Activated naive CD8-positive, alpha-beta T cell (primary cell): ENCODE measurements around the gene MYO7A.
A peak's percentile ranks its signal among the peaks of the same experiment; 100 is the strongest.

ENCODE experiments used
- H3K27ac Mint-ChIP-seq: one replicate; pipeline ENCODE4 v1.8.0; 2021; ENCODE audit warnings: mixed read lengths
- H3K27me3 Mint-ChIP-seq: one replicate; pipeline ENCODE4 v1.8.0; 2021; ENCODE audit warnings: mixed read lengths
- H3K36me3 Mint-ChIP-seq: one replicate; pipeline ENCODE4 v1.8.0; 2021; ENCODE audit warnings: mixed read lengths
- H3K4me1 Mint-ChIP-seq: one replicate; pipeline ENCODE4 v1.8.0; 2021; ENCODE audit warnings: low read depth, mixed read lengths
- H3K4me3 Mint-ChIP-seq: one replicate; pipeline ENCODE4 v1.8.0; 2021; ENCODE audit warnings: mild to moderate bottlenecking, mixed read lengths
- H3K9me3 Mint-ChIP-seq: one replicate; pipeline ENCODE4 v1.8.0; 2021; ENCODE audit warnings: low read depth, mixed read lengths

MYO7A gene

DNA sequence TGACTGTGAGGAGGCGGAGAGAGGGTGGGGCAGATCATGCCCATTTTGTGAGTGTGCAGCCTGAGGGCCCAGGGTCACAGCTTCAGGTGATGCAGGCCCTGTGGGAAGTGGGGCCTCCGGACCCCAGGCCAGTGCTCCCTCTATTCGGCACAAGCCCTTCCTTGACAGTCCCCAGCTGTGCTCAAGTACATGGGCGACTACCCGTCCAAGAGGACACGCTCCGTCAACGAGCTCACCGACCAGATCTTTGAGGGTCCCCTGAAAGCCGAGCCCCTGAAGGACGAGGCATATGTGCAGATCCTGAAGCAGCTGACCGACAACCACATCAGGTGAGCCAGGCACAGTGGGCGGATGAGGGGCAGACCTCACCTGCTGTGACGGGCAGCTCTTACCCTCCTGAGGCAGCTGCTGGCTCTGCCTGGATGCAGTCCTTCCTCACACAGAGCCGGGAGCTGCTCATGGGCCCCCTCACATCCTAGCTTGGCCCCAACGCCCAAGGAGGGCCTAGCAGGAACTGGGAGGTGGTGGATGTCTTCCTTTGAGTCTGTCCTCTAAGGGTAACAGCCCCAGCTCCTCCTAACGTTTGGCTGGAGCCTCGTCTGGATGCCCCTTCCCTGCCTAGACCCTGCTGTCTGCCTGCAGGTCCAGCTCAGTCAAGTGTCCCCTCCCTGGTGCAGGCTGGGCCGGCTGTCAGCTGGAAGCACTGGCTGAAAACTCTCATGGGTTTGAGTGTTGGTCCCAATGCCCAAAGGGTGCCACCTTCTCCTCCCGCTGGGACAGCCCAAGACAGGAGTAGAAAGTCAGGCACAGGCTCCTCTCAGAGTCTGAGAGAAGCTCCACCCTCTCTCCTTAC lies 76.1 kb downstream of the MYO7A start:
- no peak overlapping the region for H3K27ac Mint-ChIP-seq
- H3K4me3 Mint-ChIP-seq = no peak overlapping the region
- H3K36me3 Mint-ChIP-seq = no peaks in the 10 kb centered on the region
- no peaks in the 10 kb centered on the region for H3K27me3 Mint-ChIP-seq
- H3K4me1 Mint-ChIP-seq = no peaks in the 10 kb centered on the region
- no peaks in the 10 kb centered on the region for H3K9me3 Mint-ChIP-seq

DNA sequence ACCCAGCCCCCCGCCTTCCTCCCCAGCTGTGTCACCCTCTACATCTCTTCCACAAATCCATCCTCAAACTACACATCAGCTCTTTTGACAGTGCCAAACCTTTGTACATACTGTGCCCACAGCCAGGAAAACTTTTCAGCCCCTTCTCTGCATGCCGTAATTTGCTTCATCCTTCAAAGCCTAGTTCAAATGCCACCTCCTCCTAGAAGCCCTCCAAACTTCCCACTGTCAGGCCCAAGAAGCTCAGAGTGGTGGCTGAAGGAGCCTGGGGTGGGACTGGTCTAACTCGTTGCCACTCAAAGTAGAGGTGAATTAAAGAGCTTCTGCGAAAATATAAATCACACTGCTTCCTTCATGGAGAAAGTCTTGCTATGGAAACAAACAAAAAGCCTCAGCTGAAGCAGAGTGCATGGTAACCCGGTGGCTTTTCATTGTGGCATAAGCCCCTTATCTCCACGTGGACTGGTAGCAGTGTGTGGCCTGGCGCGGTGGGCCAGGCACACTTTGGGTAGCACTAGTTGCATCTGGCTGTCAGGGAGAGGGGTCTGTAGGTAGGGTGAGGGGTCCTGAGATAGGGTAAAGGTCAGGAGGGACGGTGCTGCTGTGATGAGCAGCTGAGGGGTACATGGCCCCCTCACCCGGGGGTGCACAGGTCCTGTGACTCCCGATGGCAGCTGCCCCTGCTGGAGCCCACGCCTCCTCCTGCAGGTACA lies 76.9 kb downstream of the MYO7A start:
- Mint-ChIP-seq H3K4me3 (no peak overlapping the region), H3K27me3 (no peaks in the 10 kb centered on the region), H3K36me3 (no peaks in the 10 kb centered on the region), H3K9me3 (no peaks in the 10 kb centered on the region), H3K4me1 (no peaks in the 10 kb centered on the region), H3K27ac (no peak overlapping the region)

DNA sequence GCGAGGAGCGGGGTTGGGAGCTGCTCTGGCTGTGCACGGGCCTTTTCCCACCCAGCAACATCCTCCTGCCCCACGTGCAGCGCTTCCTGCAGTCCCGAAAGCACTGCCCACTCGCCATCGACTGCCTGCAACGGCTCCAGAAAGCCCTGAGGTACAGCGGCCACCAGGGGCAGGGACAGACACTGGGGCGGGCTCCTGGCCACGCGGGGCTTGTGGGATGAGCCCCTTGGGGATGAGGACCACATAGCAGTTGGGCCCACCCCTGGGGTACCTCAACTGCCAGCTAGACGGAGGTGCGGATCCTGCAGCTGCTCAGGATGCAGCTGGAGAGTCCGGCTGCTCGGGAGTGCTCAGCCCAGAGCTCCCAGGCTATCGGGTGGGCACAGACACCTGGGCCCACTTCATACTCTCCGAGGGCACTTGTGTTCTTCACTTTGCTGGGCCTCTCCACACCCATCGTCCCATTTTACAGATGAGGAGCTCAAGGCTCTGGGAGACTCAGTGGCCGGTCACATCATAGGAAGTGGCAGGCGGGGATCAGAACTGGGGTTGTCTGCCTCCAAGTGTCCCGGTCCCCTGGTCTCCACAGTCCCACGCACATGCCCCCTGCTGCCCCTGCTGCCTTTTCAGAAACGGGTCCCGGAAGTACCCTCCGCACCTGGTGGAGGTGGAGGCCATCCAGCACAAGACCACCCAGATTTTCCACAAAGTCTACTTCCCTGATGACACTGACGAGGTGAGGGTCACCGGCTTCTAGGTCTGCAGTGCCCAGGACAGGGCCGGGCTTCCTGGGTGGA lies 77.6 kb downstream of the MYO7A start:
- Mint-ChIP-seq H3K27me3 (no peaks in the 10 kb centered on the region), H3K9me3 (no peaks in the 10 kb centered on the region), H3K27ac (no peak overlapping the region)

GRCh38 chr11:77206264-77207018 lies 78.4 kb downstream of the MYO7A start:
- Mint-ChIP-seq H3K4me3 (no peak overlapping the region), H3K36me3 (no peaks in the 10 kb centered on the region), H3K9me3 (no peaks in the 10 kb centered on the region), H3K4me1 (no peaks in the 10 kb centered on the region), H3K27ac (peak overlapping the region; percentile 28), H3K27me3 (no peaks in the 10 kb centered on the region)

More for the DNA sequence above, 77.6 kb downstream of the MYO7A start:
- Mint-ChIP-seq H3K4me1 (no peaks in the 10 kb centered on the region), H3K36me3 (no peaks in the 10 kb centered on the region), H3K4me3 (no peak overlapping the region)

DNA sequence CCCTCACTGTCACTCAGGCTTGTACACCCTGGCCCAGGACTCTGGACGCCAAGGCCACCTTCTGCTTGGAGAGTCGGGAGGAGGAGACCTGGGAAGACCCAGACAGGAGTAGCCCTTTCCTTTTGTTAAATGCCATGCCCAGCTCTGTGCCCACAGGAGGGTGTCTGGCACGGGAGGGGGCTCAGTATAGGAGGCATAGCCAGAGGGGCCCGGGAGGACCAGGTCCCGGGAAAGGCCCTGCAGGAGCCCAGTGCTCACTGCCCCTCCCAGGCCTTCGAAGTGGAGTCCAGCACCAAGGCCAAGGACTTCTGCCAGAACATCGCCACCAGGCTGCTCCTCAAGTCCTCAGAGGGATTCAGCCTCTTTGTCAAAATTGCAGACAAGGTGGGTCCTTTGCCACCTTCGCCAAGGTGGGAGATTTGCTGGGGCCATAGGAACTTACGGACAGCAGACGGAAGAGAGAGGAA lies 79.0 kb downstream of the MYO7A start:
- no peaks in the 10 kb centered on the region for H3K27me3 Mint-ChIP-seq
- no peak overlapping the region for H3K4me3 Mint-ChIP-seq
- no peak overlapping the region for H3K27ac Mint-ChIP-seq
- H3K4me1 Mint-ChIP-seq = no peaks in the 10 kb centered on the region
- H3K36me3 Mint-ChIP-seq = no peaks in the 10 kb centered on the region
- H3K9me3 Mint-ChIP-seq = no peaks in the 10 kb centered on the region

GRCh38 chr11:77207618-77208313 lies 79.7 kb downstream of the MYO7A start:
- Mint-ChIP-seq H3K36me3 (no peaks in the 10 kb centered on the region), H3K4me3 (no peak overlapping the region), H3K27ac (no peak overlapping the region), H3K27me3 (no peaks in the 10 kb centered on the region), H3K9me3 (no peaks in the 10 kb centered on the region), H3K4me1 (no peaks in the 10 kb centered on the region)

DNA sequence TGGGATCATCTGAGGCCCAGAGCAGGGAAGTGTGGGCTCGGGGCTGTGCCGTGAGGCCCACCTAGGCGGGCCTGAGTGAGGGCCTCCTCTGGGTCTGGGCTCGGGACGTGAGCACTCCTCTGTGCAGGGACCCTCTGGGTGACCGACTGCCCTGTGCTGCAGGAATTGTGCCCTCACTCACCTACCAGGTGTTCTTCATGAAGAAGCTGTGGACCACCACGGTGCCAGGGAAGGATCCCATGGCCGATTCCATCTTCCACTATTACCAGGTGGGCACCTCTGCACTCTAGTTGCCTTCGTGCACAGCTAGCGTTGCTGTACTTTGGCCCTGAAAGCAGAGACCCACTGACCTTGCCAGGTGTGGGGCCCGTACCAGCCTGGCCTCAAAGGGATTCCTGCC lies 80.5 kb downstream of the MYO7A start:
- H3K4me3 Mint-ChIP-seq = no peak overlapping the region
- no peaks in the 10 kb centered on the region for H3K27me3 Mint-ChIP-seq
- H3K27ac Mint-ChIP-seq = no peak overlapping the region
- no peaks in the 10 kb centered on the region for H3K4me1 Mint-ChIP-seq
- H3K36me3 Mint-ChIP-seq = no peaks in the 10 kb centered on the region
- no peaks in the 10 kb centered on the region for H3K9me3 Mint-ChIP-seq

DNA sequence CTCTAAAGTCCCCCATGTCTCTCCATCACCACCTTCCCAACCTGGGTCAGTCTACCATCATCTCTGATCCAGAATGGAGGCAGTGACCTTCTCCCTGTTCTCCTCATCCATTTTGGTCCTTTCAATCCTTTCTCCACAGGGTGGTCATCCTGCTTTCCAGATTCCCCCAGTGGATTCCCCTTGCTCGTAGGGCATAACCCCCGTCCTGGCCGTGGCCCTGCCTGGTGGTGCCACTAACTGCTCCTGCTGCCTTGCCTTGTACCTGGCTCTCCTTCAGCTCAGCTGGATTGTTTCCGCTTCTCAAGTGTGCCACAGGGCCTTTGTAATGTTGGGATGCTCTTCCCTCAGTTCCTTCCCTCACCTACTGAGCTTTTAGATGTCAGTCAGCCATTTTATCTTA lies 81.6 kb downstream of the MYO7A start:
- H3K4me3 Mint-ChIP-seq = no peak overlapping the region
- H3K9me3 Mint-ChIP-seq = no peaks in the 10 kb centered on the region
- H3K27ac Mint-ChIP-seq = no peak overlapping the region
- H3K36me3 Mint-ChIP-seq = no peaks in the 10 kb centered on the region
- H3K27me3 Mint-ChIP-seq = no peaks in the 10 kb centered on the region
- H3K4me1 Mint-ChIP-seq = no peaks in the 10 kb centered on the region

GRCh38 chr11:77211040-77211451 lies 83.0 kb downstream of the MYO7A start:
- no peak overlapping the region for H3K4me3 Mint-ChIP-seq
- H3K9me3 Mint-ChIP-seq = no peaks in the 10 kb centered on the region
- H3K4me1 Mint-ChIP-seq = no peaks in the 10 kb centered on the region
- H3K36me3 Mint-ChIP-seq = no peaks in the 10 kb centered on the region
- H3K27me3 Mint-ChIP-seq = no peaks in the 10 kb centered on the region
- no peak overlapping the region for H3K27ac Mint-ChIP-seq

DNA sequence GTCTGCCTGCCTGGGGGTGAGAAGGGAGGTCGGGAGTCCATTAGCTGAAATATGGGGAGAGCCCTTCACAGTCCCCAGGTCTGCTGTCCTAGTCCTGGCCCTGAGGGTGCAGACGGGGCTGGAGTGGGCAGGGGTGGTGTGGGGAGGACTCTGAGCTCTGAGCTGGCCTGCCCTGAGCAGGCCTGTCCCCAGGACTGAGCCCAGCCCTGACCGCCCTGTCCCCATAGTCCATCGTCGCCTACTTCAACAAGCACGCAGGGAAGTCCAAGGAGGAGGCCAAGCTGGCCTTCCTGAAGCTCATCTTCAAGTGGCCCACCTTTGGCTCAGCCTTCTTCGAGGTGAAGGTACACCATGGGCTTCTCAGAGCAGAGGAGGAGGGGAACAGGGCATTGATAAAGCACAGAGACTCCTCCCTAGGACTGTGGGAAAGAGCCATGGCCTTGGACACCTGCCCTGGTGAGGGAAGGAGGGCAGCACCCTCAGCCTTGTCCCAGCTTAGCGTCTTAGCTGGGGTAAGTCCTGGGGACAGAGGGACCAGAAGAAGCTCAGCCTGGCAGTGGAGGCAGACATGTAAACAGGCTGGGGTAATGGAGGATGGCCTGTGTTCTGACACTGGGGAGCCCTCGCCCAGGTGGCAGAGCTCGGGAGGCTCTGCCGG lies 83.7 kb downstream of the MYO7A start:
- Mint-ChIP-seq H3K27ac (no peak overlapping the region), H3K36me3 (no peaks in the 10 kb centered on the region), H3K4me3 (no peak overlapping the region), H3K4me1 (no peaks in the 10 kb centered on the region), H3K9me3 (no peaks in the 10 kb centered on the region), H3K27me3 (no peaks in the 10 kb centered on the region)

GRCh38 chr11:77212314-77213007 lies 84.4 kb downstream of the MYO7A start:
- H3K4me1 Mint-ChIP-seq = no peaks in the 10 kb centered on the region
- no peaks in the 10 kb centered on the region for H3K36me3 Mint-ChIP-seq
- H3K27me3 Mint-ChIP-seq = no peaks in the 10 kb centered on the region
- H3K27ac Mint-ChIP-seq = no peak overlapping the region
- H3K4me3 Mint-ChIP-seq = no peak overlapping the region
- H3K9me3 Mint-ChIP-seq = no peaks in the 10 kb centered on the region

DNA sequence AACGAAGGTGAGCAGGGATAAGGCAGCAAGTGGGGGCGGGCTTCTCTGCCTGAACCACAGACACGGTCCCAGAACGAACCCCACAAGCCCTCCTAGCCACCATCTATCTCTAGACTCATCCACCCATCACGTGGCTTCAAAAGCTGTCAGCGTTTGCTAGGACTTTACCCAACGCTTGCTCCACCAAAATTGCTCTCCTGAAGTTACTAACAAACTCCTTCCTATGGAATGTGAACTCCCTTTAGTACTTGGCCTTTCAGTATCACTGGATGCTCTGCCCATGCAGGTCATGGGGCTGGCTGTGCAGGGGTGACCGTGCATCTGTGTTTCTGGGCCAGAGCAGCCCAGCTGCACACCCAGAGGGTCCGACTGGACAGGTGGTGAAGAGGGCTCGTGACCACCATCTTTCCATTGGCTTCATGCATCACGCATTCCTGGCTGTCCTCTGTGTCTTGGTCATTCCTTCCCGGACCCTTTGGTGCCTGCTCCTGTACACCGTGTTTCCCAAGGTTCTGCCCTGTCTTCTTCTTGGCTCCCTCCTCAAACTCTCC lies 85.1 kb downstream of the MYO7A start:
- no peaks in the 10 kb centered on the region for H3K4me1 Mint-ChIP-seq
- H3K27me3 Mint-ChIP-seq = no peaks in the 10 kb centered on the region
- no peaks in the 10 kb centered on the region for H3K9me3 Mint-ChIP-seq
- no peak overlapping the region for H3K4me3 Mint-ChIP-seq
- no peaks in the 10 kb centered on the region for H3K36me3 Mint-ChIP-seq
- H3K27ac Mint-ChIP-seq = no peak overlapping the region
